GM11168 (cell line): ENCODE results near the gene ANKRD49.

Experiments
- in situ Hi-C: fragments of 300-500 bp; cut with MboI; formaldehyde crosslinking; loops from one replicate; pipeline ENCODE4 v1.12.0; 2022; ENCODE audit warnings: low sequenced_read_pairs; ENCODE audit not compliant: unreplicated experiment

Gene ANKRD49, protein sequence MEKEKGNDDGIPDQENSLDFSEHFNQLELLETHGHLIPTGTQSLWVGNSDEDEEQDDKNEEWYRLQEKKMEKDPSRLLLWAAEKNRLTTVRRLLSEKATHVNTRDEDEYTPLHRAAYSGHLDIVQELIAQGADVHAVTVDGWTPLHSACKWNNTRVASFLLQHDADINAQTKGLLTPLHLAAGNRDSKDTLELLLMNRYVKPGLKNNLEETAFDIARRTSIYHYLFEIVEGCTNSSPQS

DNA sequence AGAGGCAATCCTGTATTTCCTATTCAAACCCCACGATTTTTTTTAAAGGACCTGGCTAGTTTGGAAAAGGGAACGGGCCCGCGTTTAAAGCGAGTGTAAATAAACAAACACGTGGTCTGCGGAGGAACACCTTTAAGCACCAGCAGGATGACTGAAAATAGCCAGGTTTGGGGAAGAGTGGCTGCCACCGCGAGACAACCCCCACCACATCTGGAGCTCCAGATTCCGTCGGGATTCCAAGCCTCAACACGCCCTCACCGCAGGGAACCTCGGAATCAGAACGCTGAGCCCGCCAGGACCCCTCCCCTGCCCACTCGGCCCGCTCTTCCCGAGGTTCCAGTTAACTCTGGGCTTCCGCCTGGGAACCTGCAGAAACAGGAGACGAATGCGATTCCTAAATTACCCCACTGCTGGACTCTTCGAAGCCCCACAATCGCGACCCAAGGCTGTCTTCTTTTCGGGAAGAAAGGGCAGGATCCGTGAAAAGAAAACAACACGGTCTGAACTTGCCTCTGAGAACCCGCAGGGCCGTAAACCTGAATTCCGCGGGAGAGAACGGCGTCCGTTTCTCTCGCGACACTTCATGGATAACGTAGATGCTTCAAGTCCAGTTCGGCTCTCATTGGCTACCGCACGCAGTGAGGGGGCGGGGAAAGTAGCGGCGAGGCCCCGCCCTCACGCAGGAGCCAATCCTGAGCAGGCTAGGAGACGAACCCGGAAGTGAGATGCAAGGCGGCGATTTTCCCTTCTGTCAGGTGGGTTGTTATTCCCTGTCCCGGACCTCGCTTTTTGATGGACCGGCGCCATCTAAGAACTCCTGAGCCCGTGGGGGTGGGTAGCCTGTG is at the start of gene ANKRD49, which contains the start of gene MRE11:
Gene ANKRD49 (plus strand): TSS at position 704 of the 845 bp plus-strand sequence. CDS start 2,710 bp downstream, outside the sequence.
Gene MRE11 (minus strand): TSS at position 564 of the 845 bp plus-strand sequence. CDS start 1,043 bp downstream, outside the sequence.
- in situ Hi-C loops = loop anchor here (25.0 kb wide), 2 partner anchors 331 to 594 kb away; partner anchors contain the start of gene ENDOD1

DNA sequence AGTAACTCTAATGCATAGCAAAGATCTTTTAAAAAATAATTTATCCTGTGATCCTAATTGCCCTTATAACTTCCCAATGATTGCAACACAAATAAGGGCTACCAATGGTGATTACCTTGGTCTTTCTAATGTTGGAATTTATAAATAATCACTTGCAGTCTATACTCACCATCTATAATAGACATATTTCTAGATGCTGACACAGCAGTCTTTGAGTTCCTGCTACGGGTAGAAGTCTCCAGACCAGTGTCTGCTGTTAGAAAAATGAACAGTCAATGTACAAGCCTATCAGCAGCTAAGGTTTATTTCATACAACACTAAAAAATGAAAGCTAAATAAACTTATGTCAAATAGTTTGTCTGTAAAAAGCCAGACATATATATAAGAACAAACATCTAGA is 48.1 kb upstream of the ANKRD49 start:
- in situ Hi-C loops = no loop called here

DNA sequence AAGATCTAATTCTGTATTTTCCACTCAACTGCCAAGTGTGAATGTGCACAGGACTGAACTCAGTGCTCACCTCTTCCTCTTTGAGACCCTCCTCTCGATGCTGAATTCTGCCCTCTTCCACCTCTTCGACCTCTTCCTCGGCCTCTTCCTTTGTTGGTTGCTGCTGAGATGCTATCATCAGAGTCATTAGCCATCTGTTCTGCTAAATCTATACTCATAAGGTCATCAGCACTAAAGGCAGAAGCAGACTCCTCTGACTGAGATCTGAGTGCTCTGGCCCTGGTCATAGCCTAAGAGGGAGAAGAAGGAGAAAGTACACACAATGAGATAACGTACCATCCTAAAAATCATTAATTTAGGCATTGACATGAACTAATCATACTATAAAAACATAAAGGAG is 46.6 kb upstream of the ANKRD49 start:
- in situ Hi-C loops = no loop called here

DNA sequence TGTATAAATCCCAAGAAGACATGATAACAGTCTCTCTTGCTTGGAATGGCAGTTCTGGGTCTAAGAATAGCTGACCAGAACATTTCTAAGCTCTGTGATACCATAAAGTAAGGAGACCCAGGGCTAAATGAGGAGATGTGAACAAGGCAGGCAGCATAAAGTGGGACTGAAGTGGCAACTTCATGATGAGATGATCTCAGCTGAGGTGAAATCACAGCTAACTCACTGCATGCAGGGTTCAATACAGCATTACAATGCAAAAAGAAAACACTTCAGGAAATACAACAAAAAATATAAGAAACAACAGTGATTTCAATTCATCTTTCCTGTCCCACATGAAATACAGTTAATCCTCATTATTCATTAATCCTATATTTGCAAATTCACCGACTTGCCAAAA is 44.8 kb upstream of the ANKRD49 start:
- in situ Hi-C loops = no loop called here

DNA sequence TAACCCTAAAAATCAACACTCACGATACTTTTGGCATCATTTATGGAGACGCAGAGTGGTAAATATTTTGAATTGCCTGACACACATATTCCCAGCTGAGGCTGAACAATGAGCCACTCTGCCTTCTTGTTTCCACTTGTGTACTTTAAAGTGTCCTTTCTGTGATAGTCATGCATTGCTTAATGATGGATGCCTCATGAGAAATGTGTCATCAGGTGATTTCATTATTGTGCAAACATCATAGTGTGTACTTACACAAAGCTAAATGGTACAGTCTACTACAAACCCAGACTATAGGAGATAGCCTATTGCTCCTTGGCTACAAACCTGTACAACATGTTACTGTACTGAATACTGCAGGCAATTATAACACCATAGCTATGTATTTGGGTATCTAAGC is 44.3 kb upstream of the ANKRD49 start:
- in situ Hi-C loops = no loop called here

DNA sequence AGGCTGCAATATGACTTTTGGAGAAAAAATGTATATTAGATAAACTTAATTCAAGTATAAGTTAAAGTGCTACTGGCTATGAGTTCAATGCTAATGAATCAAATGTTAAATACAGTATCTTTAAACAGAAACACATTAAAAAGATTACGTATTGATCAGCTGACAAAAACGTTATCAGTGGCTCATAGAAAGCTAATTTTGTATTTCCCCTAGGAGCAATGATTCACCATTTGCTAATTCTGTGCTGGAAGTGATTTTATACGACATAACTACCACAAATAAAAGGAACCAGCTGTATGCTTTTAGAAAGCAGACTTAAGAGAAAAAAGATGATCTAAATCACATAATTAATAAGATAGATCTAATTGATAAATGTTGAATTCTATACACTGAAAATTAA is 43.7 kb upstream of the ANKRD49 start:
- in situ Hi-C loops = no loop called here

DNA sequence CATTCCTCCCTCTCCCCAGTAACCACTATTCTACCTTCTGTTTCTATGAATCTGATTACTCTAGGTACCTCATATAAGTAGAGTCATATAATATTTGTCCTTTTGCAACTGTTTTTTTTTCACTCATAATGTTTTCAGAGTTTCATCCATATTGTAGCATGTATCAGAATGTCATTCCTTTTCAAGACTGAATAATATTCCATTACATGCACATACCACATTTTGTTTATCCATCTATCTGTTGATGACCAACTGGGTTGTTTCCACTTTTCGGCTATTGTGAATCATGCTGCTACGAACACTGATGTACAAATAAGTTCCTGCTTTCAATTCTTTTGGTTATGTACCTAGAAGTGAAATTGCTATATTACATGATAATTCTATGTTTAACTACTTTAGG is 40.8 kb upstream of the ANKRD49 start:
- in situ Hi-C loops = no loop called here

DNA sequence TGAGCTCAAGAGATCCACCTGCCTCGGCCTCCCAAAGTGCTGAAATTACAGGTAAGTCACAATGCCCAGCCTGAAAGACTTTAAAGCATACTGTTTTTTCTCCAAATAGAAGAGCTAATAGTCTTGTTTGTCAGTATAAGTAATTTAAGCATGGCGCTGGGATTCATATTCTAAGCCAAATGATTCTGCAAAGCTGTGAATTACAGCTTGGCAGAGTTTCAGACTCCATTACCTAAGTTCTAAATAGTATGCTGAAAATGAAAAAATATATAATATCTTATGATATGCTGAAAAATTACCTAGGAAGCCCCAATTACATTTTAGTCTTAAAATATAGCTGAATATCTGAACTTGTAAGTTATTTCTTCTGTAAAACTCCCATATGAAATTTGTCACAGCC is 39.5 kb upstream of the ANKRD49 start:
- in situ Hi-C loops = no loop called here

DNA sequence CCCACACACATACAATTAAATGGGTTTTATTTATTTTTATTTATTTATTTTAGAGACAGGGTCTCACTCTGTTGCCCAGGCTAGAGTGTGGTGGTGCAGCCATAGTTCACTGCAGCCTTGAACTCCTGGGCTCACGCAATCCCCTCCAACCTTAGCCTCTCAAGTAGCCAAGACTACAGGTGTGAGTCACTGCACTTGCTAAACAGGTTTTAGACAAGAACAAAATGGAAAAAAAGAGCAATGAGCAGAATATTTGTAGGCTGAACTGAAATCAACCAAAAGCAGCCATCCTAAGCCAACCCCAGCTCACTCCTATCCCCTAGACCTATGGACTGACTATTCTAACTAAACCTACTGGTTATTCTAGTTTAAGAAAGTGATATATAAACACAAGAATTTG is 37.9 kb upstream of the ANKRD49 start:
- in situ Hi-C loops = no loop called here

DNA sequence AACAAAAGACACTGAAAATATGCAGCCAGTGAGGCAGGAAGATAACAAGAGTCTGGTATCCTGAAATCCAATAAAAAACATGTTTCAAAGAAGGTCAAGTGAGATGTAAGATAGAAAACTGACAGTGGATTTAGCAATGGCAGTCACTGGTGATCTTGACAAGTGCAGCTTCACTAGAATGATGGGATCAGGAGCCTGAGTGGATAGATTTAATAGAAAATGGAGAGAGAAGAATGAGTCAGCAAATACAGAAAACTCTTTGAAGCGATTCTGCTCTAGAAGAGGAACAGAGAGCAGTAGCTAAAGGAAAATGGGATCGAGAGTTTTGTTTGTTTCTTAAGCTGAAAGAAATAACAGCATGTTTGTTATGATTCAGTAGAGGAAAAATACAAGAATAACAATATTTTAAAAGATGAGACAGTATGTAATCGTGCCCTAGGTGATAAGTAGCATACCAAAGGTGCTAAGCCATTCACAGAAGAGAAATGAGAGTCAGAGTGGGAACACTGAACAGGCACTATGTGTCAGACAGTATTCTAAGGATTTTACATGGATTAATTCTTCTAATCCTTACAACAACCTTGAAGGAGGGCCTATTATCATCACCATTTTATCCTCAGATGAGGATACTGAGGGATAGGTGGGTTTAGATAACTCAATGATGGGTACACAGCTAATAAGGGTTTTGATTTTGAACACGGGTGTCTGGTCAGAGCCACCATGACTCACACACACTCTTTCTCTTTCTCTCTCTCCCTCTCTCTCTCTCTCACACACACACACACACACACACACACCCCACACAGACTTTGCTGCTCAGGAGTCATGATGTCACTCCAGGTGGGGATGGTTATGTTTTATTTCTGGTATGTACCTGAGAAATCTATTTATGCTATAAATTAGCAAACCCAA is 36.4 kb upstream of the ANKRD49 start:
- in situ Hi-C loops = no loop called here

DNA sequence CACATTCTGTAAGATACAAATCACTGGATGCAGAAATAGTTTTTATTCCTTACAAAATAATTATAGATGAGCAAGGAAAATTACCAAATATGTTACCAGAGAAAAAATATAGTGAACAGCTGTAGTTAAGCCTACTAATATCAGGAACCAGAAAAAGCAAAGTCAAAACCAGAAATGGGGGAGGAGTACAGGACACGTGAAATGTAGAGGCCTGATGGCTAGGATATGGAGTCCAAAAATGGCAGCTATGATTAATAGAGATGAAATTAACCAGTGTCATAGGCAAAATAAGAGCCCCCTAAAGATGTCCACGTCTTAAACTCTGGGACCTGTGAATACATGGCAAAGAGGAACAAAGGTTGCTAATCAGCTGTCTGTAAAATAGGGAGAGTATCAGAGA is 34.2 kb upstream of the ANKRD49 start:
- in situ Hi-C loops = no loop called here

DNA sequence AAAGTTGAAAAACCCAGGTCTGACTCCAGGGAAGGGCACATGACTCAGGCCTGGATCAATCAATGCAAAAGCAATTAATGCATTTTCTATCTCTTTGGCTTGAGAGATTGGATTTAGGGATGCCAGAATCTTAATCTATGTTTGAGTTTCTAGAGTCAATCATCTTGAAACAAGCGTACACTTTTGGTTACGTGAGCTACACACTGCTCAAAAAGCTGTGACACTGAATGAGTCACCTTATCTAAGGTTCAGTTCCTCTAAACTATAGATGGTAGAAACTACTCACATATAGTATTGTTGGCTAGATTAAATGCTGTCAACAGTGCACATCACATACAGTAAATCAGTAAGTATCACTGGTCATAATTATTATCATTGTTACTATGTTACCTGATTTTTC is 24.4 kb upstream of the ANKRD49 start:
- in situ Hi-C loops = no loop called here

DNA sequence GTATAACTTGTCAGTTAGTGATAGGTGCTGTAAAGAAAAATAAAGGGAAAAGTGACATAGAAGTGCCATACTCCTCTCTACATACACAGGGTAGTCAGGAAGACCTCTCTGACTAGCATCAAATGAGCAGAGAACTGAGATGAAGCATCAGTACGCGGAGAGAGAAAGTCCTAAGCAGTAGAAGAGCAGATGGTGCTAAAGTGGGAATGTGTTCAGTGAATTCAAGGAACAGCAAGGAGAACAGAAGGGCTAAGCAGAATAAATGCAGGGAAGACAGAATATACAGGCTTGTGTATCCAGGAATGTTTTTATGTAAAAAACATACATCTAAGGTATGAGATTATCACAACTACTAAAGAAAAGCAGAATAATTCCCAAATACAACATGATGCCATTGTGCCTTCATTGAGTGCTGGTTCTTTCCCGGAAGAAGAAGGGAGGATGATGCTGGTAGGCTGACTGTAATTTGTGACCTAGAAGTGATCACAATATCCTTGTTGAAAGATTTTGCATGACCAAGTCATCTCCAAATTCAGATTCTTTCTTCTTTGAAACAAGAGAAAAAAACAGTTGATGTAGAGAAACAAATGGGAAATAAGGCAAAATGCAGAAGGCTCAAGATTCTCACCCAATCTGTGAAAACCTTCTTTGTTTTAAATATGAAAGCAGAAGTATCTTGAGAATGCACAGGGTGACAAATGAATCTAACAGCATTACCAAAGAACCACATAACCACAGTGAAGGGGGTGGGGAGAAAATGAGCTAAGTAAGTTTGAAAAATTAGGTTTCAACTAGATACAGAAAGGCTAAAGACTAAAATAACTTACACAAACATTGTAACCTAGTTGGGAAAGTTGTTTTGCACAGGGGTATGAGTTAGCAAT is 20.6 kb upstream of the ANKRD49 start:
- in situ Hi-C loops = no loop called here

DNA sequence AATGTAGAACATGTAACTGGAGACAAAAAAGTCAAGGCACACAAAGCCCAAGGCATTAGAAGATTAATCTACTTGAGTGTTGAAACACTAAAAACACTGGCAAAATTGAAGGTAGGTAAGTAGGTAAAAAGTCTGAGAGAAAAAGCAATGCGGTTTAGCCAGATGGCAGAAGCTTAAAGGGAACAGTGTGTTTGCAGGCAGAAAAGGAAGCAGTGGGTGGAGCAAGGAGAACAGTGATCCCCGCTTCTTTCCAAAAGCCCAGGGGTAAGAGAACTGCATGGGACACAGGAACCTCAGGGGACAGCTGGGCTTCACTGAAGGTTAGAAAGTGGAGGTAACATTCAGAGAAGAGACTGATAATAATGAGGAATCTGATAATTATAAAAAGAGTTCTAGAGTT is 16.2 kb upstream of the ANKRD49 start:
- in situ Hi-C loops = loop anchor here (25.0 kb wide), 2 partner anchors 315 to 610 kb away; partner anchors contain the start of gene ENDOD1

DNA sequence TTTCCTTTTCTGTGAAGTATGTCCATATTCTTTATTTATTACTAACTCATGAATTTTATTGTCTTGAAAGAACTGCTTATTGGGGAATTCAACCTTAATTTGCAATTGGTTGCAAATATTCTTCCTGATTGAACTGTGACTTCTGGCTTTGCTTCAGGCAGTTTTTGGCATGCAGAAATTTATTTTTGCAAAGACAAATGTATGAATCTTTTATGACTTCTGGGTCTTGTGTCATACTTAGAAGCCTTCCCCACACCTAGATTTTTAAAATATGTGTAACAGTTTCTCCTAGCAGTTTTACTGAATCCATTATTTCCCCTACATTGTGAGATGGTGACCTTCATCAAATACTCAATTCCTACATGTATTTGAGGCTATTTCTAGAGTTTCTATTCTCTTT is 12.4 kb upstream of the ANKRD49 start:
- in situ Hi-C loops = loop anchor here (25.0 kb wide), 2 partner anchors 319 to 606 kb away; partner anchors contain the start of gene ENDOD1

DNA sequence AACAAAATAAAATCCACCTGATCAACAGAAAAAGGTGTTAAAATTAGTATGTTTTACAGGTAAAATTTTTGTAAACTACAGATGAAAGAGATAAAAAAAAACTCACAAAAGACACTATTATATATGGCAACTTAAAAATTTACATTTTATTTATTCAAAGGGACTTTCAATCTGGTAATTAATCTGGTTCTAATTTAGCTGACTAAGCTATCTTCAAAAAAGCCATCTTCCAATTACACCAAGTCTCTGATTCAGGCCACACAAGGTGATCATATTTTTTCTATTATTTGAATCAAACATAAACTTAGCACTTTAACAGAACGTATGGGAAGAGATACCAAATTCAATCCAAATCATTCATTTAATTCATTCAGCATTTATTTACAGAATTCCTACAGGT is 7.7 kb upstream of the ANKRD49 start:
- in situ Hi-C loops = loop anchor here (25.0 kb wide), 2 partner anchors 324 to 601 kb away; partner anchors contain the start of gene ENDOD1

DNA sequence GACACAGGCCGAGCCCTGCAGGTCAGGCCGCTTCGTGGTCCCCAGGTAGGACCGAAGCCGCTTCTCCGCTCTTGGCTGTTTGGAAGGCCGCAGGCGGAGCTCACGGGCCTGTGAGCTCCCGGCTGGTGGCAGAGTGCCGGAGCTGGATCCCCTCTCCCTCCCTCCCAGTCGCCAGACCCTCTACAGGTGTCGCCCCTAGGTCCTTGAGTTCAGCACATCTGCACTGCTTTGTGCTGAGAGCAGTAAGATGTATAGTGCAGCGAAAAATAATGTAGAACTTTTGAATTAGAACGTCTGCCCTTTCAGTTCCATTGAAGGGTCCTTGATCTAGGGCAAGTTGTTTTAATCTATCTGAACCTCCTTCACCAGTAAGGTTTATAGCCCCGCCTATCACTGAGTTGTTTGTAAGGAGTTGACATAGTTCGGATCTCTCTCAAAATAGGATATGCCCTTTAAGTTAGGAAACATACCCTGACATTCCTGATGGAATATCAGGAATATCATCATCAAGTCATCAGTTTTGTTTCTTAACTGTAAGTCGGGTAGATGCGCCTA is 419 bp downstream of the ANKRD49 start:
- in situ Hi-C loops = loop anchor here (25.0 kb wide), 2 partner anchors 332 to 593 kb away; partner anchors contain the start of gene ENDOD1

DNA sequence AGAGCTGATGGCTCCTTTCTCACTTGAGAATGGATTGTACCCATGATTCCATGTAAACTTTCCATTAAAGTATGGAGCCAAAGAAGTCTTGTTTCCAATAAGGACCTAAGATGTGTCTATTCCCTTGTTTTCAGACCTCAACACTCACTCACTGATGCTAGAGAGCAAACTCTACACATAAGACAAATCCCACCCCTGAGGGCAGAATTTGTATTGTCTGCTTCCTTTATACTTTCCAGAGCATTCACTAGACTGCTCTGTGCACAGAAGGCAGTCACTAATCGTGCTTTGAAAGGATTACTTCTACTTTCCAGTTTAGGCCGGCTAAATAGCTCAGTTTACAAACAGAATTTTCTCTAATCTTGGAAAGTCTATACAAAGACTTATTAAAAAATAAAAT is 6.4 kb downstream of the ANKRD49 start:
- in situ Hi-C loops = loop anchor here (5.0 to 25.0 kb wide), 2 partner anchors 173 to 613 kb away; no protein-coding TSS in a partner anchor

DNA sequence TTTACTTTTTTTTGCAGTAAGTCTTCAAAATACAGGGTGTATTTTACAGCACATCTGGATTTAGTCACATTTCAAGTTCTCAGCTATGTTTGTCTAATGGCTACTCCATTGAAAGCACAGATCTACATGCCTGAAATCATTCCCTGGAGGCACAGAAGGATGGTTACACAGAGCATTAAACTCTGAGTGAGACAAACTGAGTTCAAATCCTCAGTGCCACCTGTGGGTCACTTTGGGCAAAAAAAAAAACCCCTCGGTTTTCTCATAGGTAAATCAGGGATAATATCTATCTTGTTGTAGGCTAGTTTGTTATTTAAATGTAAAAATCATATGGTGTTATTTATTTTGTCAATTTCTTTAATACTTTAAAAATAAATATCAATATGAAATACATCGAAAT is 7.7 kb downstream of the ANKRD49 start:
- in situ Hi-C loops = loop anchor here (5.0 to 25.0 kb wide), 2 partner anchors 174 to 614 kb away; no protein-coding TSS in a partner anchor
